Activated CD8-positive, alpha-beta memory T cell treated with anti-CD3 and anti-CD28 coated beads, Interleukin-2, amount 50 U/mL, for 24 hours (primary cell): ENCODE measurements around the gene MTMR12.
"Not testable (repeated sequence)": the region's sequence is repeated elsewhere in the genome, so short reads cannot be mapped to it uniquely, and the experiment has no call there.

Source experiments
- DNase-seq: peaks from one replicate; pipeline ENCODE4 v3.0.0-alpha.2; 2020; ENCODE audit errors: extremely low read depth

The MTMR12 gene

DNA sequence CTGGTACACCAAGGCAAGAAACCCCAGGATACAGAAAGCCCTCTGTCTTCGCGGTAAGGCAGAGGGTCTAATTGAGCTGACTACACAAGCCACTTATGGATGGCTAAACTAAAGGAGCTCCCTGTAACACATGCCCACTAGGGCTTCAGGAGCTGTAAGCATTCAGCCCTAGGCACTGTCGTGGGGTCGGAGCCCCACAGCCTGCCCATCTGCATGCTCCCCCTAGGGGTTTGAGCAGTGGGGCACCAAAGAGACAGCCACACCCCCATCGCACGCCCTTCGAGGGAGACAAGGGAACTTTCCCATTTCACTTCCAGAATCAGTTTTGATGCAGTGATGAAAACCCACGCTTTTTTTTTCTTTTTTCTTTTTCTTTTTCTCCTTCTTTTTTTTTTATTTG is 11.0 kb upstream of the MTMR12 start:
- DNase-seq, result no peak

DNA sequence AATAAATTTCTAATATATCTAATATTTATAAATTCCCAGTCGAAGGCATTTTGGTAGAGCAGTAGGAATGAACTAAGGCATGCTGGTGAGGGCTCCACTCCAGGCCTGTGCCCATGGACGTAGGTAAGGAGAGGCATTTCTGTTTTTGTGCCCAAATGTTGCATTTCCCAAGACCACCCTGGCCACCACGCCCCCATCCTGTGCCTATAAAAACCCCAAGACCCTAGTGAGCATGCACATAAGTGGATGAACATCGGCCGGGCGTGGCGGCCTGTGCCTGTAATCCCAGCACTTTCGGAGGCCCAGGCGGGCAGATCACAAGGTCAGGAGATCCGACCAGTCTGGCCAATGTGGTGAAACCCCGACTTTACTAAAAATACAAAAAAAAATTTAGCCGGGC is 10.1 kb upstream of the MTMR12 start:
- DNase-seq, result no peak

DNA sequence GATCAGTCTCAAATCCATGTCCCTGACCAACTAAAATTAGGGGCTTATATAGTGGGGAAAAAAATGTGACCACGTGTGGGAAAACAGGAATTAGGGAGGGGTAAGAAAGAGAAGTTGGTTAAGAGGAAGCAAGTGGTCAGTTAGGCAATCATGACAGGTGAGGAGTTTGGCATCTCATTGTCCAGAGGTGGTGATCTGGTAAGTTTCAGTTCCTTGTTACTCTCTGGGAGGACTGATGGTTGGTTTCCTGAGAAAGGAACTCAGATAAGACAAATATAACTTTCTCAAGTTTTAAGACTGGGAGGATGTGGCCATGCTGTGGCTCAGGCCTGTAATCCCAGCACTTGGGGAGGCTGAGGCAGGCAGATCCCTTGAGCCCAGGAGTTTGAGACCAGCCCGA is 9.0 kb upstream of the MTMR12 start:
- not testable (repeated sequence) for DNase-seq

DNA sequence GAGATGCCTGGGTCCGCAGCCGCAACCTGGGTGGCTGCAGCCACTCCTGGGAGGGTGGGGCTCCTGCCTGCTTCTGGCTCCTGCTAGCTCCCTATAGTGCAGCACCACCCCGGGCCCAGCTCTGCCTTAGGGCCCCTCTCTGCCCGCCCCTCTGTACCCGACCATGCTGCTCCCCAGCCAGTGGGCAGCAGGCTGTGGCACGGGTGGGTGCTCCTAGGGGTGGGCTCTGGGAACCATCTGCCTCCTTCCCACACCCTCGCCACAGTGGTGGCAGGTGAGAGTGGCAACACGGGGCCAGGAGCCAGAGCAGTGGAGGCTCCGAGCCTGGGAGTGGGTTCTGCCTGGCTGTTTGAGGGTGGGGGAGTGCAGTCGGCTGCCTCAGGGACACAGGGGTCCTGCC is 7.8 kb upstream of the MTMR12 start:
- DNase-seq, result no peak

DNA sequence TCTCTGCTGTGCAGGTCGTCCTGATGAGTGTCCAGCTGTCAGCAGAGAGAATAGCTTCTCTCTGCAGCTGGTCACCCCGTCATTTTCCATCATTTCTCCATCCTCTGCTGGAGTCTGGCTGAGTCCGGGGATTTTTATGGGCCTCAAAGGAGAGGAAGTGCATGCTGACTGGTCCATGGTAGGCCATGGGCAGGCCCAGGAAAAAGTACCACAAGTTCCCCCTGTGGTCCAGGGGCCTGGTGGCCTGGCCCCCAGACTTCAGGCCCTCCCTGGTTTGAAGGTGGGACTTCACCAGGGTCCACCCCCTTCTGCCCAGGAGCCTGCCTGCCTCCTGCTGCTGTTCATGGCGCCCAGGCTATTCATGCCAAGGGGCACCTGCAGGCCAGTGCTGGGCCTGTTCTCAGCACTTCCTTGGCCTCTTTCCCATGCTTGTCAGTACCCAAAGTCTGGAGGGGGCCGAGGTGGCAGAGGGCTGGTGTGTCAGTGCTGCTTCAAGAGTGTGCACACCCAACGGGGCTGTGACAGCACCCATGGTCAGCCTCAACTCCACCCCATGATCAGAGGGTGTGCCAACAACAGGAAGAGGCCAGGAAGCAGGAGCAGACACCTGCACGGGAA is 7.3 kb upstream of the MTMR12 start:
- DNase-seq, result no peak

DNA sequence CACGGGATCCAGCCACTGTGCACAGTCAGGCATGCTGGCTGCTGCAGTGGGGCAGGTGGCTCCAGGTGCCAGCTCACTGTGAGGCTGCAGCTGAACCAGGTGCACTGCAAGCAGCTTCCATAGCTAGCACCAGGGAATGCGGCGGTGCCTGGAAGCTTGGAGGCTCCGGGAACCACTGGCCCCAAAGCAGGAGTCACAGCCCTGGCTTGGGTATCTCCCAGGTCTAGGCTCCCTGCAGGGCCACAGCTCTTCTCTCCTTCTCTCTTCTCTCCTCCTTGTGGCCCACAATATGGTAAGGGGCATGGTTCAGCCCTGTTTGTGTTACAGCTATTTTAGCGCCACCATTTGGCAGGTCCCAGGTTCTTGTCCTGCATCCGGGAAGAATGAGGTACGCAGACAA is 6.7 kb upstream of the MTMR12 start:
- DNase-seq, result no peak

DNA sequence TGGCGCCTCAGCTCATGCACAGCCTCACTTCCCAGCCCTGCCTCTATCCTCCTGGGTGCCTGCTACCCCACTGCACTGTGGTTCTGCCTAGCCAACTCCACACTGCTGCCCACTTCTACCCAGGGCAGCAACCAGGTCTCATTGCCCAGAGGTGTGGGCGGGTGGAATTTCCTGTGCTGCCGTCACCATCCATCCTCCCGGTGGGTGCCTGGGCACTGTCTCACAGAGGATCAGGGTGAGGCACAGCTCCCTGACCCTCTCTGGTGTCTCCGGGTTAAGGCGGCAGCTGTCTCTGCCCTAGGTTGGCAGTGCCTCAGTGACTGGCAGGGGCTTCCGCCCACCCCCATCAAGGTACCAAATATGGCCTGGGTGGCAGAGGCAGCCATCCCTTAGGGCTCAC is 4.3 kb upstream of the MTMR12 start:
- no peak for DNase-seq

DNA sequence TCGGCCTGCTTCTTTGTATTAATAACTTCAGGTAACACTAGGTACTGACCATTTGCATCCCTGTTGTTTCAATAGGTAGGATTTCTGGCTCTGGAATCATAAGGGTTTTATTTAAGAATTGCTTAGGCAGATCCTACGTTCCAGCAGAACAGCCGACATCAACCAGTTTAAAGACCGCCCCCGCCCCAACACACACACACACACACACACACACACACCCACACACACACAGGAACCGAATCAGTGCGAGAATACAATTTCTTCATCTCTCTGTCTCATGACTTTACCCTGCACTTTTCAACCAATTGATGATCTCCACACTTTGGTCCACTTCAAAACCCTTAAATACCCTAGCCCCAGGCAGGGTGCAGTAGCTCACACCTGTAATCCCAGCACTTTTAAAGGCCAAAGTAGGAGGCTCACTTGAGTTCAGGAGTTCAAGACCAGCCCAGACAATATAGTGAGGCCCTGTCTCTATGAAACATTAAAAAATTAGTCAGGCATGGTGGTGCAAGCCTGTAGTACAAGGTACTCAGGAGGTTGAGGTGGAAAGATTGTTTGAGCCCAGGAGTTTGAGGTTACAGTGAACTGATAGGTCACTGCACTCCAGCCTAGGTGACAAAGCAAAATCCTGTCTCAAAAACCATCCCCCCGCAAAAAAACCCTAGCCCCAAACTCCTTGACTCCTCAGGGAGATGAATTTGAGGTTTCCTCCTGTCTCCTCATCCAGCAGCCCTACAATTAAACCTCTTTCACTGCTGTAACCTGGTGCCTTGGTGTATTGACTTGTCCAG is 2.7 kb upstream of the MTMR12 start:
- no peak for DNase-seq

DNA sequence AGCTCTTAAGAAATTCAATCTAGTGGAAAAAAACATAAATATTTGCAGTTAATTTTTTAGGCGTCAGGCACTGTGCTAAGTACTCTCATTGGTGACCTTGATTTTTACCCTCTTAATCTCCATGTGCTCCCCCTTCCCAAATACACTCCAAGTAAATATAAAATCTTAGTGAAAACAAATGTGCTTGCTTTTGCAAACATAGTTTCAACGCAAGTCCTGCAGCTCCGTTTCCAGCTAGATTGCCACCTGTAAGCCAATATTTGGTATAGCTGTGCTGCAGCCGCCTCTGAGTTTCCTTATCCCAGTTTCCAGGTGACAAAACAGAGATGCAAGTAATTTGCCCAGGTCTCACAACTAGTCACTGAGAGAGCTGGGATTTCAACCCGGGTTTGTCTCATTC is 1.9 kb upstream of the MTMR12 start:
- DNase-seq, result no peak

DNA sequence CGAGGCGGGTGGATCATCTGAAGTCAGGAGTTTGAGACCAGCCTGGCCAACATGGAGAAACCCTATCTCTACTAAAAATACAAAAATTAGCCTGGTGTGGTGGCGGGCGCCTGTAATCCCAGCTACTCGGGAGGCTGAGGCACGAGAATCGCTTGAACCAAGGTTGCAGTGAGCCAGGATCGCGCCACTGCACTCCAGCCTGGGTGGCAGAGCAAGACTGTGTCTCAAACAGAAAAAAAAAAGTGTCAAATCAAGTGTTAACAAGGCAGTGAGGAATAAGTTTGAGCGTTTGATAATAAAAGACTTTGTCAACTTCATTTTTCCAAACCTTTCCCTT is 1.4 kb upstream of the MTMR12 start:
- DNase-seq, result not testable (repeated sequence)

DNA sequence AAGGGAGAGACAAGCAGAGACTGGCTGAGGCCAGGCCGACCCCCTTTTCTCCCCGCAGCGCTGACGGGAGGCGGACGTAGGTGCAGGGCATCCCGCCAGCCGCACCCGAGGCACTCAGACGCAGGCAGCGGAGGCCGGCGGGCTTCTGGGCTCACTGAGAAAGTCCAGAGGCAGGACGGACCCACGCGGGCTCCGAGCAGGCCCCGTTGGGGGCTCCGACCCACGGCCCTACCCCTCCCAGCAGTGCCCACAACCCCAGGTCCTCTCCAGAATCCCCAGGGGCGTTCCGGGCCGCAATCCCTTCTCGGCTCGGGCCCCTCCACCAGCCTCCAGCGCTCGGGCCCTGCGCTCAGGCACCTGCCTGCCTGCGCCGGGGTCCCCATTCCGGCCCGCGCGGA is 543 bp downstream of the MTMR12 start:
- DNase-seq, result no peak

DNA sequence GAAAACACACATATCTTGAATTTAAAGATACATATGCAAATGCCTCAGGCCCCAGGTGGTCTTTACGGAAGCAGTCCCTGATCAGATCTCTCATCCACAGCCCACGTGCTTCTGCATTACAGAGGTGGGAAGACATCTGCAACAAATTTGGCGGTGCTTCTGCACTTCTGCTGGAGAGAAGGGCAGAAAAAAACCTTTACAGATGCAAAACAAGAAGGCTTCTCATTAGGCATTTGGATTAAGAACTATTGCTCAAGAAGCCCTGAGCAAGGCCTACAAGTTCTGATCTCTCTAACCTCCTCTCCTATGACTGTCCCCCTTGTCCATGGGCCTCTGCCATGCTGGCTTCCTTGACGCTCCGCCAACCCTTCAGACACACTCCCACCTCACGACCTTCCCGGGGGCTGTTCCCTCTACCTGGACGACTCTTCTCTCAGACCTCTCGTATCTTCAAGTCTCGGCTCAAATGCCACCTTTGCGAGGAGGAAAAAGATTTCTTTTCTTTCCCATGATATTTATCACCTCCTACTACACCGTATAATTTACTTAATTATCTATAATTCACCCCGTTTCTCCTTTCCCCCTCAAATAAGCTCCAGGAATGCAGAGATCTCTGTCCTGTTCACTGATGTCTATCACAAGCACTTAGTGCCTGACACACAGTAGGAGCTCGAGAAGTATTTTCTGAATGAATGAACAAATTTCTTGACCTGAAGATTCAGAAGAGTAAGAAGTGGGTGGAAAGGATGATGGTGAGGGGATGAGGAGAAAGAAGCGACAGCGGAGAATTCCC is 1.1 kb downstream of the MTMR12 start:
- no peak for DNase-seq

DNA sequence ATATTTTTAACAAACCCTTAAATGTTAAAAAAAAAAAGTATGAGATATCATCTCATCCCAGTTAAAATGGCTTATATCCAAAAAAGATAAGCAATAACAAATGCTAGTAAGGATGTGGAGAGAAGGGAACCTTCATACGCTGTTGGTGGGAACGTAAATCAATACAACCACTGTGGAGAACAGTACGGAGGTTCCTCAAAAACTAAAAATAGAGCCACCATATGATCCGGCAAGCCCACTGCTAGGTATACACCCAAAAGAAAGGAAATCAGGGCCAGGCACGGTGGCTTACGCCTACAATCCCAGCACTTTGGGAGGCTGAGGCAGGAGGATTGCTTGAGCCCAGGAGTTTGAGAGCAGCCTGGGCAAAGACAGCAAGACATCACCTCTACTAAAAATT is 3.0 kb downstream of the MTMR12 start:
- no peak for DNase-seq

DNA sequence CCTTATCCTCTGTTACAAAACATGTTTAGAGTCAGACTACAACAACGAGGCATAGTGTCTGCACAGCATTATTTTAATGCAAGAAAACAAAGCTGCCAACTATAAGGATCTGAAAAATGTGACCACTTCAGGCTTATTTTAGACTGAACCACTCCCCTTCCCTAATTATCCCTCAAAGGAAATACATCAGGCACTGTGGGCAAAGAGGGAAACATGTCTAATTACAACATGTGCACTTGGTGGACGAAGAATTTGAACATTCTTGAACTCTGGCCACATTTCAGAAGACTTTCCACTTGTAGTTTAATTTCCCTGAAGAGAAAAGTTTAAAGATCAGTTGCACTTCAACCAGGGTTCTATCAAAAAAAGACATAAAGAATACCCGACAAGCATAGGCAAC is 3.8 kb downstream of the MTMR12 start:
- DNase-seq, result no peak

DNA sequence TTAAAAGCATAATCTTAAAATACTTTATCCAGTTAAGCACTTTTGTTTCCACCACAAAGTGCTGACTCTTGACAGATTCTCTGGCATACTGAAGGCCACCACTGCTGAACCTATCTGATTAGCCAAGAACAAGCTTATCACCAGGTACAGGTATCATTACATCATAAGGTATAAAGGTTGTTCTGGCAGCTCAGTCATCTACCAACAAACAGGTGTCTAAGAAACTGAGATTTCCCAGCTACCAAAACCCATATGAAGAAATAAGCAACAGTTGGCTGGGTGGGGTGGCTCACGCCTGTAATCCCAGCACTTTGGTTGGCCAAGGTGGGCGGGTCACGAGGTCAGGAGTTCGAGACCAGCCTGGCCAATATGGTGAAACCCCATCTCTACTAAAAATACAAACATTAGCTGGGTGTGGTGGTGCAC is 5.0 kb downstream of the MTMR12 start:
- DNase-seq, result no peak

DNA sequence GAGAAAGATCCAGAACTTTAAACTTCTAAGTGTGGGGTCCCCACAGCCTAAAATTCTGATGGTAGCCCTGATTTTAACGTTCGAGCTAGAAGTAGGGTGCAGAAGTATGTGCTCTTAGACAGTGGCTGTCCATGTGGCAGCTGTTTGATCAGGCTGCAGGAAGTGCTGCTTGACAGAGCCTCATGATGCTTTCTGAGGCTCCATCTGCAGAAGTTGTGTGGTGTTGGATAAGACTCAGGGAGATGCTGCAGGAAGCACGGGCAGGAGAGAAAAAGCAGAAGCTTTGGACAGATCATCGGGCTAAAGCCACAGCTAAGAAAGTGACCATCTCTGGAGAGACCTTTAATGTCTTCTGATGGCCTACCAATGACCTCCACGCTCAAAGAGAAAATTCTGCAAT is 8.1 kb downstream of the MTMR12 start:
- DNase-seq, result no peak

DNA sequence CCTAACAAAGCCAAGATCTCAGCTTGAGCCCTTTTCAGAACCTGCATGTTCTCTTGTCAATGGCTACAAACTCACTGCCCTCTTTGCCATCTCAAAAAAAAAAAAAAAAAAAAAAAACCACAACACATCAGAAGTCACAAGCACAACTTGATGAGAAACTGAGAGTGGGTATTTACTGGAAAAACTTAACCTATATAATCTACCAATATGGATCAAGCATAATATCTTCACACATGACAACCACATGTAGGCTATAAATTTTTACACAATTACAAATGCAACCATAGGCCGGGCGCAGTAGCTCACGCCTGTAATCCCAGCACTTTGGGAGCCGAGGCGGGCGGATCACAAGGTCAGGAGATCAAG is 9.0 kb downstream of the MTMR12 start:
- no peak for DNase-seq

DNA sequence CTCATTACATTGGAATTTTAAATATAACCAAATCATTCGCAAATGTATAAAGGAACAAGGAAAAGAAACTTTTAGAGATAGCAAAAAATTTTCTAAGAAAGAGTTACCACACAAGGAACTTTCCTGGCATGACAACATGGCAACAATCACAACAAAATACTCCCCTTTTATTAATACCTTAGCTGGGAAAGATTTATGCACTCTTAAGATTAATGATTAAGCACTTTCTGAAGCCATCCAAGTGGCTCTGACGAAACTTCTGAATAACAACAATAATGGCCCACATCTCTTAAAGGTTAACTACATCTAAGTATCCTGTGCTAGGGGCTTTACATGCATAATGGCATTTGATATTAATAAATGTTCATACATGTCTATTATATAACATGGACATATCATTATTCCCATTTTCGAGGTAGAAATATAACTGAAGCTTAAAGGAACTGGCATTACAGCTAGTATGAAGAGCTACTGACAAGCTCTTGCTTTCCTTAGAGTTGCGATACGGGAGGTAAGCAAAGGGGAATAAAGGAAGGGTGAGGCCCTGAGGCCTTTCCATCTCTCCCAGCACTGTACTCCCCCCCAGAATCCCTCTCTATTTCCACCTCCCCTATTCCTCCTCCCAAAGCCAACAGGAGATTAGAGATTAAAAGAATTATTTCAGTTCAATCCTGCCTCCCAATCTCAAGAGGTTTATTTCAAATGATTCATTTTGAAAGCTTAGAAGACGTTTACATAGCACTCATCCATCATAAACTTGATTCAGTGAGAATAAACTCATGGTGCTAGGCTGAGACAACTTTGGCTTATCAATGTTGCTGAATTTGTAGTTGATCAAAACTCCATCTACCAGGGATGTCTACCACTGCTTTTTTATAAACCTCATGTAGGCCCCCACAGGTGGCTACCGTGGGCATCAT is 9.6 kb downstream of the MTMR12 start:
- no peak for DNase-seq

DNA sequence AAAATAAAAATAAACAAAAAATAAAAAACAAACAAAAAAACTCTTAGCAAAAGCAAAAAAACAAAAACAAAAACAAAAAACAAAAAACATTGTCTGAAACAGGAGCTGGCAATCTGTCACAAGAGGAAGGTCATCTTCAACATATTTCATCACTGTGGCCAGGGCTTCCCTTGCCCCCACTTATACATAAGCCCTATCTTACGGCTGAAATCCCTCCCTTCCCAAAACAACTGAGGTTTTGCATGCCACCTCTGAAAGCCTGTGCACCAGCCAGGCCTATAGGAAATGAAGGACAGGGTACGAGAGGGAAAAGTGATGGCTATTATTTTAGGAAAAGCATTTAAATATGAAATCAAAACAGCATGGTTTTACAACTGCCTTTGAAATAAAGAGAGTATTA is 10.8 kb downstream of the MTMR12 start:
- no peak for DNase-seq

DNA sequence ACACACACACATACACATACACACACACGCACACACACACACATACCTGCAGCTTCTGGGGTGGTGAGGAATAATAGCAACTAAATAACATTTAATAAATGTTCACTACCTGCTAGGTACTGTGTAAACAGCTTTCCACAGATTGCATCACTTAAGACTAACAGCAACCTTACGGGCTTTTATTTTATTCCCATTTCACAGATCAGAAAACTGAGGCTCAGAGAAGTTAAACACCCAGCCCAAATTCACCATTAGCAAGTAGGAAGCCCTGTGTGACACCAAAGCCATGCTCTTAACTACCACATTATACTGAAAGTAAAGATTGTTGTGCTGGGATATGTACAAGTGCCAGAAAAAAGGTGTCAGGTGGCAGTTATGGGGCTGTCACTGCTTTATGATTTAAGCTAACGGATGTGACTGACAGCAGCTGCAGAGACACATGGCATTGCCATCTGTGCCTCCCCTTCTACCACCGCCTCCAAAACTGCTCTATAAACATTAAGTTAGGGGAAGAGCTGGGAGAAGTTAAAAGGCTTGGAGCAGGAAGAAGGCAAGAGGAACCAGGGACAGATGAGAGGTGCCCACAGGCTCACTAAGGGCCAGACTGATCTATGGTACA is 13.6 kb downstream of the MTMR12 start:
- DNase-seq, result no peak

DNA sequence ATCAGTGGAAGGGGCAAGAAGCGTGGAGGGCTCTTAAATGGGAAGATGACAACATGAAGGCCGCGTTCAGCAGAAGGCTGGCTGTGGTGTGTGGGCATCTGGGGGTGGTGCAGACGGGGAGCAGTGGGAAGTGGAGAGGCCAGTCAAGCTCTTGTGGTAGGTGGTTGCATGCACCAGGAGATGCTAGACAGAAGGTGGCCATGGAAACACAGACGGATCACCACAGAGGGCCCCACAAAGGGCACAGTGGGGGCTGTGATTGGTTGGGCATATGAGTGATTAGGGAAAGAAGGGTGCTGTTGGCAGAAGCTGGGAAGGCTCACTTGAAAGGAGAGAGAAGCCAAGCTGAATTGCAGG is 14.7 kb downstream of the MTMR12 start:
- DNase-seq, result no peak
